ENCODE measurements around the gene PCDHGA7. TPM values are rescaled to one million over a fixed set of nuclear protein-coding genes. Genes with fewer than 3 reads are reported as not detected.

PCDHGA7 gene
- total and polyA plus RNA-seq, 5 donors from 2014 or later = 0.09 TPM; not detected in 4

DNA sequence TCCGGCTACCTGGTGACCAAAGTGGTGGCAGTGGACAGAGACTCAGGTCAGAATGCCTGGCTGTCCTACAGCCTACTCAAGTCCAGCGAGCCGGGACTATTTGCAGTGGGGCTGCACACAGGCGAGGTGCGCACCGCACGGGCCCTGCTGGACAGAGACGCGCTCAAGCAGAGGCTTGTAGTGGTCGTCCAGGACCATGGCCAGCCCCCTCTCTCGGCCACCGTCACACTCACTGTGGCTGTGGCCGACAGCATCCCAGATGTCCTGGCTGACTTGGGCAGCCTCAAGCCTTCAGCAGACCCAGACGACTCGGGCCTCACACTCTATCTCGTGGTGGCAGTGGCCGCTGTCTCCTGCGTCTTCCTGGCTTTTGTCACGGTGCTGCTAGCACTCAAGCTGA lies 25.6 kb upstream of the PCDHGA7 start:
- Histone ChIP-seq H3K9me3 (ENCODE audit: control insufficient read depth in 2 of 2, low read length in 2 of 2) (peaks cover 10 to 25% of the 10 kb centered on the region in 2 experiments), H3K4me1 (ENCODE audit: control insufficient read depth, insufficient read depth, low read length, poor library complexity, severe bottlenecking) (no peaks in the 10 kb centered on the region), H3K4me3 (ENCODE audit: low read depth, low read length) (no peak overlapping the region), H3K27me3 (ENCODE audit: control insufficient read depth, insufficient read depth, low read length) (peaks cover 12% of the 10 kb centered on the region), H3K36me3 (ENCODE audit: control insufficient read depth, insufficient read depth, low read length) (no peaks in the 10 kb centered on the region), H3K27ac (ENCODE audit: insufficient read depth, low read length, poor library complexity, severe bottlenecking) (no peak overlapping the region)
- peaks cover 3% of the 10 kb centered on the region for H3K36me3 Mint-ChIP-seq
- DNase-seq = no peak
- H3K4me3 Mint-ChIP-seq = no peak overlapping the region
- peaks cover 58% of the 10 kb centered on the region for H3K27me3 Mint-ChIP-seq
- H3K9me3 Mint-ChIP-seq = peaks cover 0 to 46% (median 16%) of the 10 kb centered on the region in 7 donors
- peaks cover 0 to 10% (median 5%) of the 10 kb centered on the region in 4 donors for H3K4me1 Mint-ChIP-seq
- no peak for ATAC-seq (ENCODE audit: low read depth in 2 of 2)
- no peak overlapping the region for H3K27ac Mint-ChIP-seq

DNA sequence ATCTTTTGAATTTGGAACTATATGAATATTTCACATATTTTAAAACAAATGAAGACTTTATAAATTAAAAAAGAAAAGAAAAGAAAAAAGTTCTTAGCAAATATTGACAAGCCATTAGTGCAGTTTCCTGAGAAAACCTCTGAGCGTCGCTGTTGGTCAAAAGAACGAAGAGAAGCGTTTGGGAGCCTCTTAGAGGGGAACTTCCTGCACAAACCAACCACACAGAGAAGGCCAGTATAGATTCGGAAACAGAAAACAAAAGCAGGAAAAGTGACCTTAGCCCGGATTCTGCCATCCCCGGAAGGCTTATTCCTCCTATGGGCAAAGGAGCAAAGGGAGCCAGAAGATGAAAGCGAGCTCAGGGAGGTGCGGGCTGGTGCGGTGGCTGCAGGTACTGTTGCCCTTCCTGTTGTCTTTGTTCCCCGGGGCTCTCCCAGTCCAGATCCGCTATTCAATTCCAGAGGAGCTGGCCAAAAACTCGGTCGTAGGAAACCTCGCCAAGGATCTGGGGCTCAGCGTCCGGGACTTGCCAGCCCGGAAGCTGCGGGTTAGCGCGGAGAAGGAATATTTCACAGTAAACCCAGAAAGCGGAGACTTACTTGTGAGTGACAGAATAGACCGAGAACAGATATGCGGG lies 22.6 kb upstream of the PCDHGA7 start, which contains the start of gene PCDHGB2:
Gene PCDHGB2 (plus strand): TSS at position 205 of the 637 bp plus-strand sequence. CDS start 142 bp downstream, at position 347.
- H3K4me1 ChIP-seq (ENCODE audit: control insufficient read depth, insufficient read depth, low read length, poor library complexity, severe bottlenecking) = no peaks in the 10 kb centered on the region
- peak within 1 kb of the TSS; percentile 54 for H3K4me3 ChIP-seq (ENCODE audit: low read depth, low read length)
- peaks cover 0 to 56% (median 16%) of the 10 kb centered on the region in 7 donors for H3K9me3 Mint-ChIP-seq
- ATAC-seq (ENCODE audit: low read depth in 2 of 2) = no peak
- H3K36me3 ChIP-seq (ENCODE audit: control insufficient read depth, insufficient read depth, low read length) = no peaks in the 10 kb centered on the region
- peaks cover 22 to 41% of the 10 kb centered on the region in 2 experiments for H3K9me3 ChIP-seq (ENCODE audit: control insufficient read depth in 2 of 2, low read length in 2 of 2)
- peaks cover 64% of the 10 kb centered on the region for H3K27me3 Mint-ChIP-seq
- H3K4me3 Mint-ChIP-seq = peak within 1 kb of the TSS; percentile 65 to 89 (median 80)
- peak in 1 of 3 donors; percentile 35 for DNase-seq
- peaks cover 21% of the 10 kb centered on the region for H3K27me3 ChIP-seq (ENCODE audit: control insufficient read depth, insufficient read depth, low read length)
- H3K36me3 Mint-ChIP-seq = peaks cover 6% of the 10 kb centered on the region
- peak within 1 kb of the TSS in 1 of 3 donors; percentile 32 for H3K27ac Mint-ChIP-seq
- no peak within 1 kb of the TSS for H3K27ac ChIP-seq (ENCODE audit: insufficient read depth, low read length, poor library complexity, severe bottlenecking)
- H3K4me1 Mint-ChIP-seq = peaks cover 0 to 10% (median 5%) of the 10 kb centered on the region in 4 donors

GRCh38 chr5:141360685-141361084 lies 21.9 kb upstream of the PCDHGA7 start:
- peaks cover 26% of the 10 kb centered on the region for H3K27me3 ChIP-seq (ENCODE audit: control insufficient read depth, insufficient read depth, low read length)
- Mint-ChIP-seq H3K4me1 (peaks cover 0 to 10% (median 5%) of the 10 kb centered on the region in 4 donors), H3K36me3 (peaks cover 6% of the 10 kb centered on the region), H3K27ac (peak overlapping the region in 1 of 3 donors; percentile 32), H3K9me3 (peaks cover 0 to 64% (median 18%) of the 10 kb centered on the region in 7 donors), H3K4me3 (no peak overlapping the region), H3K27me3 (peaks cover 70% of the 10 kb centered on the region)
- no peaks in the 10 kb centered on the region for H3K36me3 ChIP-seq (ENCODE audit: control insufficient read depth, insufficient read depth, low read length)
- no peaks in the 10 kb centered on the region for H3K4me1 ChIP-seq (ENCODE audit: control insufficient read depth, insufficient read depth, low read length, poor library complexity, severe bottlenecking)
- no peak for DNase-seq
- H3K4me3 ChIP-seq (ENCODE audit: low read depth, low read length) = no peak overlapping the region
- ATAC-seq (ENCODE audit: low read depth in 2 of 2) = no peak
- no peak overlapping the region for H3K27ac ChIP-seq (ENCODE audit: insufficient read depth, low read length, poor library complexity, severe bottlenecking)
- peaks cover 26 to 47% of the 10 kb centered on the region in 2 experiments for H3K9me3 ChIP-seq (ENCODE audit: control insufficient read depth in 2 of 2, low read length in 2 of 2)

- H3K9me3 Mint-ChIP-seq = peaks cover 0 to 57% (median 15%) of the 10 kb centered on the region in 7 donors
- no peaks in the 10 kb centered on the region for H3K36me3 ChIP-seq (ENCODE audit: control insufficient read depth, insufficient read depth, low read length)
- H3K27me3 ChIP-seq (ENCODE audit: control insufficient read depth, insufficient read depth, low read length) = peaks cover 26% of the 10 kb centered on the region
- DNase-seq (no peak), ATAC-seq (ENCODE audit: low read depth in 2 of 2) (no peak)
- no peak overlapping the region for H3K4me3 ChIP-seq (ENCODE audit: low read depth, low read length)
- no peak overlapping the region for H3K27ac ChIP-seq (ENCODE audit: insufficient read depth, low read length, poor library complexity, severe bottlenecking)
- H3K36me3 Mint-ChIP-seq = peaks cover 6% of the 10 kb centered on the region
- peaks cover 28 to 50% of the 10 kb centered on the region in 2 experiments for H3K9me3 ChIP-seq (ENCODE audit: control insufficient read depth in 2 of 2, low read length in 2 of 2)
- peak overlapping the region in 1 of 4 donors; percentile 2 for H3K4me3 Mint-ChIP-seq
- H3K4me1 Mint-ChIP-seq = peaks cover 0 to 5% (median 5%) of the 10 kb centered on the region in 4 donors
- peak overlapping the region in 1 of 3 donors; percentile 56 for H3K27ac Mint-ChIP-seq
- peaks cover 62% of the 10 kb centered on the region for H3K27me3 Mint-ChIP-seq
- no peaks in the 10 kb centered on the region for H3K4me1 ChIP-seq (ENCODE audit: control insufficient read depth, insufficient read depth, low read length, poor library complexity, severe bottlenecking)
These were observed 19.8 kb upstream of the PCDHGA7 start for GRCh38 chr5:141362719-141363118.

DNA sequence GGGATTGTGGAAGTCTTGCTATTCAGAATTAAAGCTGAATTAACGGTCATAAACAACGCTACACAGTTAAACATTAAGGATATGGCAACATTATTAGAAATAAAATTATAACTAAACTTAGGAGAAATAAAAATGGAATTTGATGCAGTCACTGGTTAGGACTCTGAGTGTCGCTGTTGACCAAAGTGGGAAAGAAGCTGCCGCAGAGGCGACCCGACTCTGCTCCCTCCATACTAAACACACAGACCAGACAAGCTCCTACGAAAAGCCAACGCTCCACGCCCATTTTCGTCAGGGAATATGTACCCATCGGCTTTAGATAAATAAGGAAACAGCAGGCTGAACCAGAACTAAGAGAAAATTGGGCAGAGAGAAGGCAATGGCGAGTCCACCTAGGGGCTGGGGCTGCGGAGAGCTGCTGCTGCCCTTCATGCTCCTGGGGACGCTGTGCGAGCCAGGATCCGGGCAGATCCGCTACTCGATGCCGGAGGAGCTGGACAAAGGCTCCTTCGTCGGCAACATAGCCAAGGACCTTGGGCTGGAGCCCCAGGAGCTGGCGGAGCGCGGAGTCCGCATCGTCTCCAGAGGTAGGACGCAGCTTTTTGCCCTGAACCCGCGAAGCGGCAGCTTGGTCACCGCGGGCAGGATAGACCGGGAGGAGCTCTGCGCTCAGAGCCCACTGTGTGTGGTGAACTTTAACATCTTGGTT lies 18.4 kb upstream of the PCDHGA7 start, which contains the start of gene PCDHGA5:
Gene PCDHGA5 (plus strand): TSS at position 211 of the 709 bp plus-strand sequence. CDS start 169 bp downstream, at position 380.
- Histone ChIP-seq H3K27ac (ENCODE audit: insufficient read depth, low read length, poor library complexity, severe bottlenecking) (no peak within 1 kb of the TSS), H3K4me1 (ENCODE audit: control insufficient read depth, insufficient read depth, low read length, poor library complexity, severe bottlenecking) (no peaks in the 10 kb centered on the region), H3K4me3 (ENCODE audit: low read depth, low read length) (no peak within 1 kb of the TSS), H3K9me3 (ENCODE audit: control insufficient read depth in 2 of 2, low read length in 2 of 2) (peaks cover 34 to 50% of the 10 kb centered on the region in 2 experiments), H3K36me3 (ENCODE audit: control insufficient read depth, insufficient read depth, low read length) (no peaks in the 10 kb centered on the region), H3K27me3 (ENCODE audit: control insufficient read depth, insufficient read depth, low read length) (peaks cover 26% of the 10 kb centered on the region)
- peaks cover 0 to 51% (median 14%) of the 10 kb centered on the region in 7 donors for H3K9me3 Mint-ChIP-seq
- peaks cover 60% of the 10 kb centered on the region for H3K27me3 Mint-ChIP-seq
- peaks cover 0 to 5% (median 2%) of the 10 kb centered on the region in 4 donors for H3K4me1 Mint-ChIP-seq
- DNase-seq = no peak
- no peak within 1 kb of the TSS for H3K27ac Mint-ChIP-seq
- no peak for ATAC-seq (ENCODE audit: low read depth in 2 of 2)
- H3K4me3 Mint-ChIP-seq = peak within 1 kb of the TSS in 1 of 4 donors; percentile 52
- H3K36me3 Mint-ChIP-seq = peaks cover 6% of the 10 kb centered on the region

GRCh38 chr5:141366016-141366896 lies 16.3 kb upstream of the PCDHGA7 start:
- no peak for DNase-seq
- H3K27me3 Mint-ChIP-seq = peaks cover 59% of the 10 kb centered on the region
- no peak for ATAC-seq (ENCODE audit: low read depth in 2 of 2)

More at GRCh38 chr5:141366016-141366896, 16.3 kb upstream of the PCDHGA7 start:
- H3K36me3 Mint-ChIP-seq = peaks cover 7% of the 10 kb centered on the region
- peaks cover 0 to 10% (median 0%) of the 10 kb centered on the region in 4 donors for H3K4me1 Mint-ChIP-seq
- H3K27ac ChIP-seq (ENCODE audit: insufficient read depth, low read length, poor library complexity, severe bottlenecking) = no peak overlapping the region
- H3K4me1 ChIP-seq (ENCODE audit: control insufficient read depth, insufficient read depth, low read length, poor library complexity, severe bottlenecking) = peaks cover 8% of the 10 kb centered on the region
- H3K27ac Mint-ChIP-seq = no peak overlapping the region
- no peaks in the 10 kb centered on the region for H3K36me3 ChIP-seq (ENCODE audit: control insufficient read depth, insufficient read depth, low read length)
- peaks cover 42% of the 10 kb centered on the region for H3K27me3 ChIP-seq (ENCODE audit: control insufficient read depth, insufficient read depth, low read length)
- H3K4me3 ChIP-seq (ENCODE audit: low read depth, low read length) = no peak overlapping the region
- no peak overlapping the region for H3K4me3 Mint-ChIP-seq
- peaks cover 0 to 48% (median 11%) of the 10 kb centered on the region in 7 donors for H3K9me3 Mint-ChIP-seq
- peaks cover 29 to 48% of the 10 kb centered on the region in 2 experiments for H3K9me3 ChIP-seq (ENCODE audit: control insufficient read depth in 2 of 2, low read length in 2 of 2)
